ENCODE measurements around the gene TRIM44.
"Not testable (repeated sequence)": the region's sequence is repeated elsewhere in the genome, so short reads cannot be mapped to it uniquely, and the experiment has no call there.

TRIM44 gene

GRCh38 chr11:35664977-35665441 is 2.4 kb downstream of the TRIM44 start:
- H3K4me3 ChIP-seq (ENCODE audit: low read depth, low read length), result no peak overlapping the region

GRCh38 chr11:35667257-35667656 is 4.7 kb downstream of the TRIM44 start:
- no peak for TF ChIP-seq CTCF (IDR thresholded peaks at IDR 0.05; ENCODE audit: low read depth, low read length, missing control alignments)
- in situ Hi-C loops (cut with HindIII; ENCODE audit: low pct_ligation_motif_present, low sequenced_read_pairs), result no loop called here

More at GRCh38 chr11:35664977-35665441, 2.4 kb downstream of the TRIM44 start:
- in situ Hi-C loops (cut with HindIII; ENCODE audit: low pct_ligation_motif_present, low sequenced_read_pairs), result no loop called here
- Histone ChIP-seq H3K36me3 (replicated peaks) (no peaks in the 10 kb centered on the region), H3K27me3 (replicated peaks) (no peaks in the 10 kb centered on the region), H3K27ac (peak overlapping the region; percentile 62)
- TF ChIP-seq CTCF (IDR thresholded peaks at IDR 0.05; ENCODE audit: low read depth, low read length, missing control alignments), result no peak
- no peak for DNase-seq

GRCh38 chr11:35668350-35668749 is 5.8 kb downstream of the TRIM44 start:
- H3K27ac ChIP-seq; H3K36me3 ChIP-seq (replicated peaks); H3K4me3 ChIP-seq (ENCODE audit: low read depth, low read length); in situ Hi-C loops (cut with HindIII; ENCODE audit: low pct_ligation_motif_present, low sequenced_read_pairs); H3K27me3 ChIP-seq (replicated peaks); DNase-seq: not testable (repeated sequence)

More at GRCh38 chr11:35667257-35667656, 4.7 kb downstream of the TRIM44 start:
- Histone ChIP-seq H3K4me3 (ENCODE audit: low read depth, low read length) (no peak overlapping the region), H3K27ac (no peak overlapping the region), H3K27me3 (replicated peaks) (no peaks in the 10 kb centered on the region), H3K36me3 (replicated peaks) (no peaks in the 10 kb centered on the region)
- DNase-seq, result no peak

- H3K36me3 ChIP-seq (replicated peaks), result no peaks in the 10 kb centered on the region
- in situ Hi-C loops (cut with HindIII; ENCODE audit: low pct_ligation_motif_present, low sequenced_read_pairs), result no loop called here
- H3K27ac ChIP-seq, result no peak overlapping the region
- H3K27me3 ChIP-seq (replicated peaks), result no peaks in the 10 kb centered on the region
- no peak for TF ChIP-seq CTCF (IDR thresholded peaks at IDR 0.05; ENCODE audit: low read depth, low read length, missing control alignments)
- no peak overlapping the region for H3K4me3 ChIP-seq (ENCODE audit: low read depth, low read length)
- DNase-seq, result no peak
Observed at GRCh38 chr11:35671396-35672127, 9.0 kb downstream of the TRIM44 start.

- H3K27me3 ChIP-seq (replicated peaks), result no peaks in the 10 kb centered on the region
- no peak for DNase-seq
- in situ Hi-C loops (cut with HindIII; ENCODE audit: low pct_ligation_motif_present, low sequenced_read_pairs), result no loop called here
- H3K36me3 ChIP-seq (replicated peaks), result no peaks in the 10 kb centered on the region
- H3K27ac ChIP-seq, result no peak overlapping the region
- H3K4me3 ChIP-seq (ENCODE audit: low read depth, low read length), result no peak overlapping the region
- no peak for TF ChIP-seq CTCF (IDR thresholded peaks at IDR 0.05; ENCODE audit: low read depth, low read length, missing control alignments)
Observed at GRCh38 chr11:35672608-35673007, 10.0 kb downstream of the TRIM44 start.

GRCh38 chr11:35675901-35676610 is 13.5 kb downstream of the TRIM44 start:
- no peak overlapping the region for H3K4me3 ChIP-seq (ENCODE audit: low read depth, low read length)
- DNase-seq, result no peak
- H3K36me3 ChIP-seq (replicated peaks), result no peaks in the 10 kb centered on the region
- no peaks in the 10 kb centered on the region for H3K27me3 ChIP-seq (replicated peaks)
- H3K27ac ChIP-seq, result no peak overlapping the region
- in situ Hi-C loops (cut with HindIII; ENCODE audit: low pct_ligation_motif_present, low sequenced_read_pairs), result no loop called here
- TF ChIP-seq CTCF (IDR thresholded peaks at IDR 0.05; ENCODE audit: low read depth, low read length, missing control alignments), result no peak

All from brain microvascular endothelial cell (primary cell).